Measurements from ENCODE around the gene TEX13A.
"Not testable (repeated sequence)": the region's sequence is repeated elsewhere in the genome, so short reads cannot be mapped to it uniquely, and the experiment has no call there.

The TEX13A gene

DNA sequence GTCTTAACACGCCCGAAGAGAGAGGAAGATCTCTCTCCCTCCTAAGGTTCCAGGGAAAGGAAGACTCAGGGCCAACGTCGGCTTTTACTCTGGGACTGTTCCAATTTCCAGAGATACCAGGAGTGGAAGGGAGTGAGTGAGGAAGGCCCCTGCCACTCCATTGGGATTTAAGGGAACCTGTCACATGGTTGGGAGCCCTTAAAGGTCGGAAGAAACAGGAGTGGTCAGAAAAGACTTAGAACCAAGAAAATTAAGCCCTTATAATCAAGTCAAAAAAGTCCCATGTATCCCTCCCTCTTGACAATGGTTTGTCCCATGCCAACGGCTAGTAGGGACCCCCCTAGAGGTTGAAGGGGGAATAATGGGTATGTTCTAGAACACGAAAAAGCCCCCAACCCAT lies at the start of gene TEX13A:
TSS of gene TEX13A (minus strand) at position 59 of the 400 bp plus-strand sequence. CDS start 297 bp downstream, outside the sequence.
- DNase-seq: no peak

DNA sequence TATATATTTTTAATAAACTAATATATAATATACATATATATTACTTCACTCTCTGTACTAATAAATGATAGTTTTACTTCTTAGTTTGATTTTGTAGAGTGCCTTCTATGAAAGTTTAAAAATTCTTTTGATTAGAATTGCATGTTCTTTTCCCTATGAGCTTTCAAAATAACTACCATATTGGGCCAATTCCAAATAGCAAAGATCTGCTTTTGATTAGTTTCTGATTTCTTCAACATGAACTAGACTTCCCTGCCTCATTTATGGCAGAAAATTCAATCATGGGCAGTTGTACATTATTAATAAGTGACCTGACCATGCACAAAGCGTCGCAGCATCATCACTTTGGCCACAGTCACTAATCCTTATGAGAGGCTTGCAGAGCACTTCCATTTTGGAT lies 48.9 kb upstream of the TEX13A start:
- no peak for DNase-seq

GRCh38 chrX:105267167-105267566 lies 46.7 kb upstream of the TEX13A start:
- no peak for DNase-seq

- DNase-seq: no peak
Observed at GRCh38 chrX:105266456-105266855, 46.0 kb upstream of the TEX13A start.

- no peak for DNase-seq
Observed at GRCh38 chrX:105265093-105265492, 44.6 kb upstream of the TEX13A start.

GRCh38 chrX:105263801-105264200 lies 43.3 kb upstream of the TEX13A start:
- DNase-seq: no peak

DNA sequence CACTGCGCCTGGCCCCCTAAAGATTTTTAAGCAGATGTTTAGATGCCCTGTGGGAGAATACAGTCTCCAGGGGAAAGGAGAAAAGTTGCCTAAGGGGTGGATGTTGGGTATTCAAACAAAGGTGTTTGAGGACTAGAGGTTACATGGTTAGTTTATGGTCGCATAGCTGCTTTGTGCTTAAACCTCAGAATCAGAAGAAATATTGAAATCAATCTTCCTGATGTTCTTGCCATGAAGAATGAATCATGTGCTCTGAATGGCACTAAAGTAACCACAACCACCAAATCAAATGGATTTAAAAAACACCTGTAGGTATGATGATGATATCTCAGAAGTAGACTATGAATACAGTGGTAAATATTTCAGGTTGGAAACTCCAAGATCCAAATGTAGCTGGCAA lies 42.7 kb upstream of the TEX13A start:
- DNase-seq: no peak

GRCh38 chrX:105260291-105261043 lies 40.0 kb upstream of the TEX13A start:
- DNase-seq: no peak

DNA sequence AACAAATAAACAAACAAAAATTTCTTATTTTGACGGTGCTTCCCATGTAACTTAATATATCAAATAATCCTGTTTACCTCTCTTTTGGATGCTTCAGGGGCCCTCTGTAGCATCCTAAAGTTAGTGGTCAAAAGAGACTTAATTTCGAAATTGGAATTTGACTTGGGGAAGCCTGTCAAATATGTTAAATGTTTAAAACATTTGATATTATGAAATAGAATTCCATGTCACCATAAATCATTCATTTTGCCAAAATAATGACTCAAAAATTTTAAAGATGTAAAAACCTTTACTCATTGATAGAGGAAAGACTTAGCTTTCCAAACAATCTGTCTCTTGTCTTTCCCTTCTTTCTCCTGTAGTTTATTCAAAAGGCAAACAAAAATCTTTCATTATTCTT lies 20.6 kb upstream of the TEX13A start:
- DNase-seq: no peak

DNA sequence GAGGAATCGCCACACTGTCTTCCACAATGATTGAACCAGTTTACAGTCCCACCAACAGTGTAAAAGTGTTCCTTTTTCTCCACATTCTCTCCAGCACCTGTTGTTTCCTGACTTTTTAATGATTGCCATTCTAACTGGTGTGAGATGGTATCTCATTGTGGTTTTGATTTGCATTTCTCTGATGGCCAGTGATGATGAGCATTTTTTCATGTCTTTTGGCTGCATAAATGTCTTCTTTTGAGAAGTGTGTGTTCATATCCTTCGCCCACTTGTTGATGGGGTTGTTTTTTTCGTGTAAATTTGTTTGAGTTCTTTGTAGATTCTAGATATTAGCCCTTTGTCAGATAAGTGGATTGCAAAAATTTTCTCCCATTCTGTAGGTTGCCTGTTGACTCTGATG lies 16.9 kb upstream of the TEX13A start:
- not testable (repeated sequence) for DNase-seq

GRCh38 chrX:105229146-105229545 lies 8.7 kb upstream of the TEX13A start:
- no peak for DNase-seq

DNA sequence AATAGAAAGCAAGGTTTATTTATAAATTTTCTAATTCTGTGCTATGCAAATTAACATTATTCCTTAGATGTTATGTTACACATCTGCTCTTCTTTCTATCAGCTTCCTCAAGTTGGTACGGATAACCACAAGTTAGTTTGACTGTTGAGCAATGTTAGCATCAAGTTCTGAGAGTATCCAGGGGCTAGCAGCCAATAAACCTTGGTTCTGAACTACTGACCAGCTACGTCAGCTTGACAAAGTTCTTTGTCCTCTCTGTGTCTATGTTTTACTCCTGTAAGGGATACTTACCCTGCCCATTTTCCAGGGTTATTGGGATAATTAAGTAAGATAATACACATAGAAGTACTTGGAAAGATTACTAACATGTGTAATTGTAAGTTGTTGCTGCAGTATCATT lies 8.1 kb upstream of the TEX13A start:
- DNase-seq: no peak

GRCh38 chrX:105226499-105226898 lies 6.0 kb upstream of the TEX13A start:
- DNase-seq: no peak

DNA sequence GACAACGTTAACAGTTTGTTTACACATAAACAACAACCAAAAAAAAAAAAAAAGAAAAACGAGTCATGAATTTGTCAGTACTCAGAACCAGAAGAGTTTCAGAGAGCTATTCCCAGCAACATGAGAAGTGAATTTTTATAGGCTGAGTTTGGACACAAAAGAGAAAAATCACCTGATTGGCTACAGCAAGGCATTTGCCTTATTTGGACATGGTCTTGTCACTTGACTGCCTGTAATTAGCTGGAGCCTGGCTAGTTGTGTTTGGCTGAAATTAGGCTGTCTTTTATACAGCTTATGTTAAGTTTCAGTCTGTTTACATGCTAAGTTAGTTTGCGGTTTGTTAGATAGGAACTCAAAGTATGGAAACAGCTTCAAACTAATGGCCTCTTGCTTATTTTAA lies 880 bp upstream of the TEX13A start:
- DNase-seq: no peak

- DNase-seq: no peak
Observed at GRCh38 chrX:105219454-105220401, 766 bp downstream of the TEX13A start.

DNA sequence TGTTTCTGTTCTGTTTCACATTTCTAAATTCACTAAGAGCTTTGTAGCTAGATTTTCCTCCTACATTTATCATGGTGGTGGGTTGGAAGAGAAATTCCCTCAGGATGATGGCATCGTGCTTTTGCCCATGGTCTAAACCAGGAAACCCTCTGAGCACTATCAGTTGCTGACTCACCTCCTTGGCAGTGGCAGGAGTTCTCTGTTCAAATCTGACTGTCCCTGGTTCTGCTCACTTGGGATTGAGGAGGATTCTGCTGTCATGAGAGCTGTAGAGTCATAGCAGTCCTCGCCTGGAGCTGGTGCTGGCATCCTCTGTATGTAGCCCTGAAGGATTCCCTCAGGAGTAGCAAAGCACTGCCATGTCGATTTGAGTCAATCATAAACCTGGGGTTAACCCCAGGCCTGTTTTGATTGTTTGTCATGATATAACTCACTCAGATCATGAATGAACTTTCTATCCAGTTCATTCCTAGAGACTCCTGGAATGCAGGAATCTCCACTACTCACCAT lies 9.4 kb downstream of the TEX13A start:
- DNase-seq: no peak

DNA sequence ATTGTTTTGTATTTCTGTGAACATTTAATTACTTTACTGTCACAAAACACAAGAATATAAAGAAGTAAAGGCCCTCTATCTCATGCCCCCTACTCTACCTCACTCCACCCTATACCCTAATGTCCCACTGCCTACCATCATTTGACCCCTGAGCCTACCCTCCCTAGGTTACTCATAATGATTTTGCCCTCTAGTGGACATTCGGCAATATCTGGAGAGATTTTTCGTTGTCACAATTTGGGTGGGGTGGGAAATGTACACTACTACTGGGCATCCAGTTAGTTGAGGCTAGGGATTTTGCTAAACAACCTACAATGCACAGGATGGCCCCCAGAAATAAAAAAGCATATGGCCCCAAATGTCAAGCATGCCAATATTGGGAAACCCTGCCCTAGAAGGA lies 10.2 kb downstream of the TEX13A start:
- no peak for DNase-seq

GRCh38 chrX:105209406-105209805 lies 11.1 kb downstream of the TEX13A start:
- DNase-seq: no peak

- DNase-seq: peak in 2 of 51 donors; percentile 0 to 1
Observed at GRCh38 chrX:105191878-105192277, 28.6 kb downstream of the TEX13A start.

- peak in 9 of 51 donors; percentile 0 to 11 (median 2) for DNase-seq
Observed at GRCh38 chrX:105190252-105190853, 30.1 kb downstream of the TEX13A start.

- DNase-seq: no peak
Observed at GRCh38 chrX:105189093-105189492, 31.4 kb downstream of the TEX13A start.

- no peak for DNase-seq
Observed at GRCh38 chrX:105179644-105180043, 40.9 kb downstream of the TEX13A start.
